Neuronal stem cell (in vitro differentiated cells): ENCODE measurements around the gene WFDC11. TPM values are rescaled to one million over a fixed set of nuclear protein-coding genes. Genes with fewer than 3 reads are reported as not detected.
"Not testable (repeated sequence)": the region's sequence is repeated elsewhere in the genome, so short reads cannot be mapped to it uniquely, and the experiment has no call there.

Source experiments
- DNase-seq: peaks from one replicate; pipeline ENCODE4 v3.0.0-alpha.2; 2013; ENCODE audit warnings: low spot score
- H2AFZ ChIP-seq: one replicate; pipeline ENCODE4 v1.6.1; 2013; ENCODE audit warnings: mild to moderate bottlenecking, low read length, inconsistent platforms
- H2AK5ac ChIP-seq: 2 replicates; pipeline ENCODE4 v1.6.1; 2013; ENCODE audit warnings: low read depth, mild to moderate bottlenecking, inconsistent platforms, low read length, moderate library complexity, mixed read lengths
- H2BK120ac ChIP-seq: 2 replicates; pipeline ENCODE4 v1.6.1; 2013; ENCODE audit warnings: low read depth, mild to moderate bottlenecking, inconsistent platforms, low read length, moderate library complexity, mixed read lengths
- H2BK12ac ChIP-seq: one replicate; pipeline ENCODE4 v1.6.1; 2013; ENCODE audit warnings: low read length, inconsistent platforms
- H2BK15ac ChIP-seq: 2 replicates; pipeline ENCODE4 v1.6.1; 2013; ENCODE audit warnings: mild to moderate bottlenecking, low read length, inconsistent platforms, mixed read lengths
- H2BK5ac ChIP-seq: one replicate; pipeline ENCODE4 v1.6.1; 2013; ENCODE audit warnings: inconsistent platforms, mild to moderate bottlenecking, low read length, moderate library complexity
- H3K14ac ChIP-seq: one replicate; pipeline ENCODE4 v1.6.1; 2013; ENCODE audit warnings: low read length, inconsistent platforms
- H3K18ac ChIP-seq: 2 replicates; pipeline ENCODE4 v1.6.1; 2013; ENCODE audit warnings: low read length, inconsistent platforms
- H3K23ac ChIP-seq: 2 replicates; pipeline ENCODE4 v1.6.1; 2013; ENCODE audit warnings: low read depth, mild to moderate bottlenecking, mixed read lengths, low read length, inconsistent platforms; ENCODE audit not compliant: poor library complexity
- H3K27ac ChIP-seq: replicated peaks from 3 replicates; pipeline ENCODE4 v1.5.1; 2013; ENCODE audit warnings: low read length, inconsistent platforms
- H3K27me3 ChIP-seq, 3 experiments: 2 replicates each; pipeline ENCODE4 v1.6.1; 2013; ENCODE audit warnings: low read length in 3 of 3, mild to moderate bottlenecking in 2 of 3, inconsistent platforms in 1 of 3, low read depth in 1 of 3, mixed read lengths in 1 of 3, moderate library complexity in 1 of 3; ENCODE audit not compliant: control insufficient read depth in 3 of 3, insufficient read depth in 3 of 3
- H3K36me3 ChIP-seq, 2 donors: replicated peaks in 1 of 2; 2 replicates each; pipeline ENCODE4 v1.6.1; 2013; ENCODE audit warnings: low read length in 2 of 2; ENCODE audit not compliant: control insufficient read depth in 2 of 2, insufficient read depth in 2 of 2
- H3K4ac ChIP-seq: 2 replicates; pipeline ENCODE4 v1.6.1; 2013; ENCODE audit warnings: inconsistent platforms, mild to moderate bottlenecking, low read length, moderate library complexity
- H3K4me1 ChIP-seq, 2 donors: 1 replicate in 1 of 2; 2 replicates in 1 of 2; pipeline ENCODE4 v1.6.1; 2013; ENCODE audit warnings: low read length in 2 of 2, low read depth in 1 of 2; ENCODE audit not compliant: control insufficient read depth in 2 of 2, insufficient read depth in 1 of 2
- H3K4me2 ChIP-seq: one replicate; pipeline ENCODE4 v1.6.1; 2013; ENCODE audit warnings: mild to moderate bottlenecking, low read length, inconsistent platforms; ENCODE audit not compliant: insufficient read depth, poor library complexity, severe bottlenecking
- H3K4me3 ChIP-seq, 2 donors: 2 replicates each; pipeline ENCODE4 v1.5.1; 2013; ENCODE audit warnings: low read length in 2 of 2, mild to moderate bottlenecking in 2 of 2, inconsistent platforms in 1 of 2, moderate library complexity in 1 of 2
- H3K79me1 ChIP-seq: one replicate; pipeline ENCODE4 v1.6.1; 2013; ENCODE audit warnings: low read depth, mild to moderate bottlenecking, inconsistent platforms, low read length, moderate library complexity
- H3K9ac ChIP-seq: one replicate; pipeline ENCODE4 v1.6.1; 2013; ENCODE audit warnings: mild to moderate bottlenecking, low read depth, low read length, inconsistent platforms; ENCODE audit not compliant: poor library complexity
- H3K9me3 ChIP-seq, 2 donors: replicated peaks in 1 of 2; 2 replicates each; pipeline versions ENCODE3 to v1.6.1; 2013; ENCODE audit warnings: low read length in 2 of 2, mild to moderate bottlenecking in 2 of 2, inconsistent platforms in 1 of 2, low read depth in 1 of 2, mixed read lengths in 1 of 2, moderate library complexity in 1 of 2; ENCODE audit not compliant: control insufficient read depth in 2 of 2, insufficient read depth in 1 of 2
- H4K8ac ChIP-seq: one replicate; pipeline ENCODE4 v1.6.1; 2013; ENCODE audit warnings: low read depth, mild to moderate bottlenecking, inconsistent platforms, low read length, moderate library complexity
- H4K91ac ChIP-seq: one replicate; pipeline ENCODE4 v1.6.1; 2013; ENCODE audit warnings: low read length, low read depth, mild to moderate bottlenecking, inconsistent platforms; ENCODE audit not compliant: poor library complexity
- WGBS, 2 donors: extraction: QIAGEN DNeasy Blood & Tissue Kit; methylation state at CpG; one replicate each; pipeline ENCODE4 v1.1.7; 2013; ENCODE audit warnings: missing lambda C conversion rate in 2 of 2, mixed read lengths in 1 of 2; ENCODE audit not compliant: insufficient read length in 2 of 2, insufficient replicate concordance in 1 of 2; ENCODE audit errors: extremely low coverage in 2 of 2; 5-methylcytosine and 5-hydroxymethylcytosine counted together
- polyA plus RNA-seq, 2 experiments: library from polyadenylated mRNA; stranded (reverse); fragments of 200-250 nt; gene quantifications; one replicate each; pipeline ENCODE4 v1.2.3, GENCODE V29; 2013

WFDC11 gene
- not detected for polyA plus RNA-seq (2013, experiment 1 of 2)
- not detected for polyA plus RNA-seq (2013, experiment 2 of 2)

DNA sequence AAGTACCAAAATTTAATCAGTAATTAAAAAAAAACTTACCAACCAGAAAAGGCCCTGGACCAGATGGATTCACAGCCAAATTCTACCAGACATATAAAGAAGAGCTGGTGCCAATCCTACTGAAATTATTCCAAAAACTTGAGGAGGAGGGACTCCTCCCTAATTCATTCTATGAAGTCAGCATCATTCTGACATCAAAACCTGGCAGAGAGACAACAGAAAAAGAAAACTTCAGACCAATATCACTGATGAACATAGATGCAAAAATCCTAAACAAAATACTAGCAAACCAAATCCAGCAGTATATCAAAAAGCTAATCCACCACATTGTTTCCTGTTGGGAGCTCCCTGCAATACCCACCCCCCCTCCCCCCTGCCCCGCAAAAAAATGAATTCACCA is at the start of gene WFDC11:
Gene WFDC11 (minus strand): TSS at position 101 of the 400 bp plus-strand sequence. CDS start 19,639 bp downstream, outside the sequence.
- no peak within 1 kb of the TSS for H3K4ac ChIP-seq
- H2BK12ac ChIP-seq, result no peak within 1 kb of the TSS
- H4K91ac ChIP-seq, result no peak within 1 kb of the TSS
- H3K9ac ChIP-seq, result no peak within 1 kb of the TSS
- no peak within 1 kb of the TSS for H4K8ac ChIP-seq
- no peaks in the 10 kb centered on the region for H3K9me3 ChIP-seq
- H3K27ac ChIP-seq, result no peak within 1 kb of the TSS
- no peak within 1 kb of the TSS for H3K4me2 ChIP-seq
- no peak within 1 kb of the TSS for H2BK15ac ChIP-seq
- no peak within 1 kb of the TSS for H2BK5ac ChIP-seq
- H3K14ac ChIP-seq, result no peak within 1 kb of the TSS
- no peak for DNase-seq
- H3K18ac ChIP-seq, result no peak within 1 kb of the TSS
- H3K79me1 ChIP-seq, result no peaks in the 10 kb centered on the region
- no peaks in the 10 kb centered on the region for H3K36me3 ChIP-seq
- H2BK120ac ChIP-seq, result no peak within 1 kb of the TSS
- no peak within 1 kb of the TSS for H3K23ac ChIP-seq
- no peak within 1 kb of the TSS for H2AFZ ChIP-seq
- H3K4me1 ChIP-seq, result no peaks in the 10 kb centered on the region
- H3K27me3 ChIP-seq, result no peaks in the 10 kb centered on the region
- no CpG with 5 or more reads among the region's 1 CpG for WGBS, 2 donors
- no peak within 1 kb of the TSS for H2AK5ac ChIP-seq
- no peak within 1 kb of the TSS for H3K4me3 ChIP-seq

DNA sequence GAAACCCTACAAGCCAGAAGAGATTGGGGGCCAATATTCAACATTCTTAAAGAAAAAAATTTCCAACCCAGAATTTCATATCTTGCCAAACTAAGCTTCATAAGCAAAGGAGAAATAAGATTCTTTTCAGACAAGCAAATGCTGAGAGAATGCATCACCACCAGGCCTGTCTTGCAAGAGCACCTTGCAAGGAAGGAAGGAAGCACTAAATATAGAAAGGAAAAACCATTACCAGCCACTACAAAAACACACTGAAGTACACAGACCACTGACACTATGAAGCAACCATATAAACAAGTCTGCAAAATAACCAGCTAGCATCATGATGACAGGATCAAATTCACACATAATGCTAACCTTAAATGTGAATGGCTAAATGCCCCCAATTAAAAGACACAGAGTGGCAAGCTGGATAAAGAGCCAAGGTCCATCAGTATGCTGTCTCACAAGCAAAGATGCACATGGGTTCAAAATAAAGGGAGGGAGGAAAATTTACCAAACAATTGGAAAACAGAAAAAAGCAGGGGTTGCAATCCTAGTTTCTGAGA is 46.2 kb upstream of the WFDC11 start:
- H3K4me3 ChIP-seq, DNase-seq, H3K9ac ChIP-seq, H4K8ac ChIP-seq, H3K9me3 ChIP-seq, H3K4ac ChIP-seq, H3K4me2 ChIP-seq, H2AFZ ChIP-seq, H3K4me1 ChIP-seq, H3K23ac ChIP-seq, H2BK120ac ChIP-seq, H2BK5ac ChIP-seq, H3K27me3 ChIP-seq, H4K91ac ChIP-seq, H3K27ac ChIP-seq, H2BK15ac ChIP-seq, H3K14ac ChIP-seq, H2BK12ac ChIP-seq, H3K79me1 ChIP-seq, H3K36me3 ChIP-seq, H2AK5ac ChIP-seq, H3K18ac ChIP-seq: not testable (repeated sequence)

DNA sequence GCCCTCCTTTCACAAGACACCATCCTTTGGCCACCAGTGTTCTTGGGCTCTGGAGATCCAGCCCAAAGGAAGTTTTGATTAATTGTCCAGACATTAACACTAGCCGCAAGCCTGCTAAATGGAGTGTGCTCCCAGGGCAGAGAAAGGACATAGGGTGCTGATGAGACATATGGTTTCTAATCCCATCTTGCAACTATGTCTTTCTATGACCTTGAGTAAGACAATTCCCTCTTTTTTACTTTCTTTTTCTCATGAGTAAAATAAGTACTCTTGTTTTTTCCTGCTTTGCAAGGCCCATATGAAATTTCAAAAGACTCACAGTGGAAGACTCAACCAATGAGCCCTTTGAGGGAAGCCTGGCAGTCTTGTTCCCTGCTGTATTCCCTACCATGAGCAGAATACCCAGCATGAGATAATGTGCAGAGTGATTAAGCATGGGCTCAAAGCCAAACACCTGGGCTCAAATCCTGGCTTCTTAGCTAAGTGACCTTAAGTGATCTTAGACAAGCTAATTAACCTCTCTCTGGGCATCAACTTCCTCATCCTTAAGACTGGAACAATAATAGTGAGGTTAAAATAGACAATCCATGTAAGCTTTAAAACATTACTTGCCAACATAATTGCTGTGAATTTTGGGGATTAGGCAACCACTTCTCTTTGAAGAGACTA is 35.1 kb upstream of the WFDC11 start, which contains the start of gene WFDC10B:
Gene WFDC10B (minus strand): TSS at position 51 of the 669 bp plus-strand sequence. CDS start 19,027 bp downstream, outside the sequence.
- Histone ChIP-seq H4K91ac (no peak within 1 kb of the TSS), H3K79me1 (no peaks in the 10 kb centered on the region), H2BK5ac (no peak within 1 kb of the TSS), H2BK15ac (no peak within 1 kb of the TSS), H3K18ac (no peak within 1 kb of the TSS), H3K27me3 (peaks cover 0 to 14% (median 0%) of the 10 kb centered on the region in 3 experiments), H2AFZ (no peak within 1 kb of the TSS), H3K23ac (no peak within 1 kb of the TSS), H3K4ac (no peak within 1 kb of the TSS), H3K9ac (no peak within 1 kb of the TSS), H2BK120ac (no peak within 1 kb of the TSS), H4K8ac (no peak within 1 kb of the TSS), H3K4me1 (peaks cover 0 to 2% of the 10 kb centered on the region in 2 donors), H2AK5ac (peak within 1 kb of the TSS; percentile 28), H3K9me3 (no peaks in the 10 kb centered on the region), H3K14ac (no peak within 1 kb of the TSS), H3K4me2 (no peak within 1 kb of the TSS), H3K4me3 (no peak within 1 kb of the TSS), H3K36me3 (no peaks in the 10 kb centered on the region), H2BK12ac (no peak within 1 kb of the TSS), H3K27ac (no peak within 1 kb of the TSS)
- no CpG with 5 or more reads among the region's 1 CpG for WGBS, 2 donors
- no peak for DNase-seq

DNA sequence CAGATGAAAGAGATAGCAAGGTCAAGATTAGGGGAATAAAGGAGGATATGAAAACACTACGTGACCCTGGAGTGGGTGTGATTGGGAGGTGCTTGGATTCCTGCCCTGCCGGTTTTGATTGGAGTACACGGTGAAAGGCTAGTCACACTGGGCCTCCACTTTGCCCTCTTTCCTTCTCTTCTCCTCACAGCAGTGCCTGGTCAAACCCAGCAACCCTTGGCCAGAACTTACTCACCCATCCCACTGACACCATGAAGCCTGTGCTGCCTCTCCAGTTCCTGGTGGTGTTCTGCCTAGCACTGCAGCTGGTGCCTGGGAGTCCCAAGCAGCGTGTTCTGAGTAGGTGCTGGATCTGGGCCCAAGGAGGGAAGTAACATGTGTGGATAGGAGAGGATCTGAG is 31.8 kb upstream of the WFDC11 start, which contains the start of gene WFDC13:
Gene WFDC13 (plus strand): TSS at position 166 of the 400 bp plus-strand sequence. CDS start 86 bp downstream, at position 252.
- DNase-seq, result no peak
- Histone ChIP-seq H3K4ac (no peak within 1 kb of the TSS), H3K4me2 (no peak within 1 kb of the TSS), H3K18ac (no peak within 1 kb of the TSS), H3K4me3 (peak within 1 kb of the TSS in 1 of 2 donors; percentile 56), H2BK12ac (no peak within 1 kb of the TSS), H2AFZ (no peak within 1 kb of the TSS), H3K27ac (no peak within 1 kb of the TSS), H3K14ac (no peak within 1 kb of the TSS), H2BK5ac (no peak within 1 kb of the TSS), H4K8ac (no peak within 1 kb of the TSS), H3K4me1 (peaks cover 0 to 2% of the 10 kb centered on the region in 2 donors), H3K79me1 (no peaks in the 10 kb centered on the region), H3K36me3 (no peaks in the 10 kb centered on the region), H3K27me3 (peaks cover 0 to 14% (median 0%) of the 10 kb centered on the region in 3 experiments), H2BK15ac (no peak within 1 kb of the TSS), H3K9ac (no peak within 1 kb of the TSS), H4K91ac (no peak within 1 kb of the TSS), H2AK5ac (no peak within 1 kb of the TSS), H3K23ac (no peak within 1 kb of the TSS), H3K9me3 (no peaks in the 10 kb centered on the region), H2BK120ac (no peak within 1 kb of the TSS)
- WGBS, 2 donors, result no CpG with 5 or more reads among the region's 4 CpGs
